H9 (cell line): Measurements from ENCODE around the gene ZMAT3. TPM values are rescaled to one million over a fixed set of nuclear protein-coding genes. Genes with fewer than 3 reads are reported as not detected.

ENCODE experiments used
- DNase-seq: peaks from one replicate; pipeline ENCODE4 v3.0.0-alpha.2; 2017
- H2AFZ ChIP-seq: one replicate; pipeline ENCODE4 v1.6.1; 2013; ENCODE audit warnings: mild to moderate bottlenecking, low read length, control low read depth, moderate library complexity
- H2AK5ac ChIP-seq: 2 replicates; pipeline ENCODE4 v1.6.1; 2013; ENCODE audit warnings: low read length, control low read depth, mixed read lengths; ENCODE audit not compliant: insufficient read length
- H2BK120ac ChIP-seq: one replicate; pipeline ENCODE4 v1.6.1; 2013; ENCODE audit warnings: low read depth, mild to moderate bottlenecking, low read length, control low read depth, inconsistent platforms; ENCODE audit not compliant: poor library complexity, severe bottlenecking
- H2BK12ac ChIP-seq: 2 replicates; pipeline ENCODE4 v1.6.1; 2013; ENCODE audit warnings: low read length, control low read depth, mixed read lengths, low read depth; ENCODE audit not compliant: insufficient read length
- H2BK15ac ChIP-seq: 2 replicates; pipeline ENCODE4 v1.6.1; 2013; ENCODE audit warnings: low read depth, low read length, control low read depth
- H2BK20ac ChIP-seq: one replicate; pipeline ENCODE4 v1.6.1; 2013; ENCODE audit warnings: low read depth, mild to moderate bottlenecking, low read length, control low read depth, inconsistent platforms; ENCODE audit not compliant: poor library complexity, severe bottlenecking
- H2BK5ac ChIP-seq: 2 replicates; pipeline ENCODE4 v1.6.1; 2013; ENCODE audit warnings: low read length, control low read depth, mixed read lengths; ENCODE audit not compliant: insufficient read length
- H3K14ac ChIP-seq: 2 replicates; pipeline ENCODE4 v1.6.1; 2013; ENCODE audit warnings: low read length, control low read depth; ENCODE audit not compliant: insufficient read depth
- H3K18ac ChIP-seq: 2 replicates; pipeline ENCODE4 v1.6.1; 2013; ENCODE audit warnings: low read depth, mild to moderate bottlenecking, mixed read lengths, low read length, control low read depth; ENCODE audit not compliant: insufficient read length
- H3K23ac ChIP-seq: 2 replicates; pipeline ENCODE4 v1.6.1; 2013; ENCODE audit warnings: low read length, control low read depth, mixed read lengths, low read depth; ENCODE audit not compliant: insufficient read length
- H3K23me2 ChIP-seq: 2 replicates; pipeline ENCODE4 v1.6.1; 2013; ENCODE audit warnings: low read depth, mild to moderate bottlenecking, mixed read lengths, low read length, control low read depth; ENCODE audit not compliant: insufficient read length, poor library complexity, severe bottlenecking
- H3K27ac ChIP-seq: 2 replicates; pipeline ENCODE4 v1.5.1; 2013; ENCODE audit warnings: low read length, control low read depth, mixed read lengths, low read depth; ENCODE audit not compliant: insufficient read length
- H3K27me3 ChIP-seq: 2 replicates; pipeline ENCODE4 v1.6.1; 2013; ENCODE audit warnings: low read length, control low read depth, inconsistent platforms; ENCODE audit not compliant: insufficient read depth
- H3K4ac ChIP-seq: 2 replicates; pipeline ENCODE4 v1.6.1; 2013; ENCODE audit warnings: low read depth, mild to moderate bottlenecking, control low read depth, inconsistent platforms, low read length, moderate library complexity
- H3K4me1 ChIP-seq: 2 replicates; pipeline ENCODE4 v1.6.1; 2013; ENCODE audit warnings: low read length, control low read depth, inconsistent platforms; ENCODE audit not compliant: insufficient read depth
- H3K4me2 ChIP-seq: 2 replicates; pipeline ENCODE4 v1.6.1; 2013; ENCODE audit warnings: low read length, control low read depth, mixed read lengths; ENCODE audit not compliant: insufficient read length, insufficient read depth
- H3K56ac ChIP-seq: 2 replicates; pipeline ENCODE4 v1.6.1; 2013; ENCODE audit warnings: low read depth, mild to moderate bottlenecking, mixed read lengths, low read length, control low read depth; ENCODE audit not compliant: insufficient read length
- H3K79me1 ChIP-seq: 2 replicates; pipeline ENCODE4 v1.6.1; 2013; ENCODE audit warnings: low read depth, mild to moderate bottlenecking, moderate library complexity, low read length, control low read depth, inconsistent platforms; ENCODE audit not compliant: insufficient read depth, poor library complexity, severe bottlenecking
- H3K79me2 ChIP-seq: 2 replicates; pipeline ENCODE4 v1.6.1; 2013; ENCODE audit warnings: low read length, control low read depth, inconsistent platforms; ENCODE audit not compliant: insufficient read depth
- H3K9ac ChIP-seq: 2 replicates; pipeline ENCODE4 v1.6.1; 2013; ENCODE audit warnings: low read length, control low read depth, mixed read lengths; ENCODE audit not compliant: insufficient read length; ENCODE audit errors: extremely low read depth
- H3K9me3 ChIP-seq: one replicate; pipeline ENCODE4 v1.6.1; 2013; ENCODE audit warnings: low read depth, low read length, inconsistent platforms; ENCODE audit not compliant: control insufficient read depth
- H3T11ph ChIP-seq: one replicate; pipeline ENCODE4 v1.6.1; 2013; ENCODE audit warnings: mild to moderate bottlenecking, low read length, control low read depth, inconsistent platforms
- H4K20me1 ChIP-seq: one replicate; pipeline ENCODE4 v1.6.1; 2013; ENCODE audit not compliant: control insufficient read depth, insufficient read length, insufficient read depth
- H4K5ac ChIP-seq: 2 replicates; pipeline ENCODE4 v1.6.1; 2013; ENCODE audit warnings: low read depth, mild to moderate bottlenecking, mixed read lengths, low read length, control low read depth; ENCODE audit not compliant: insufficient read length
- H4K8ac ChIP-seq: replicated peaks from 2 replicates; pipeline ENCODE4 v1.6.1; 2013; ENCODE audit warnings: low read length, control low read depth, mixed read lengths, low read depth; ENCODE audit not compliant: insufficient read length
- H4K91ac ChIP-seq: 2 replicates; pipeline ENCODE4 v1.6.1; 2013; ENCODE audit warnings: low read depth, mild to moderate bottlenecking, moderate library complexity, mixed read lengths, low read length, control low read depth; ENCODE audit not compliant: insufficient read length
- H3K27ac Mint-ChIP-seq, 3 experiments: 2 replicates in 2 of 3; 3 replicates in 1 of 3; pipeline ENCODE4 v1.8.0; 2020 to 2021; ENCODE audit warnings: mixed read lengths in 3 of 3, mild to moderate bottlenecking in 1 of 3, moderate library complexity in 1 of 3
- H3K27me3 Mint-ChIP-seq: 2 replicates; pipeline ENCODE4 v1.8.0; 2021; ENCODE audit warnings: low read depth, mild to moderate bottlenecking, moderate library complexity, mixed read lengths
- H3K36me3 Mint-ChIP-seq, 3 experiments: 2 replicates in 2 of 3; 3 replicates in 1 of 3; pipeline ENCODE4 v1.8.0; 2020 to 2021; ENCODE audit warnings: low read depth in 3 of 3, mixed read lengths in 3 of 3; ENCODE audit not compliant: insufficient read depth in 1 of 3
- H3K4me1 Mint-ChIP-seq, 2 experiments: 2 replicates each; pipeline ENCODE4 v1.8.0; 2020; ENCODE audit warnings: mixed read lengths in 2 of 2
- H3K4me3 Mint-ChIP-seq, 2 experiments: 2 replicates in 1 of 2; 3 replicates in 1 of 2; pipeline ENCODE4 v1.8.0; 2020 to 2021; ENCODE audit warnings: mild to moderate bottlenecking in 2 of 2, mixed read lengths in 2 of 2, moderate library complexity in 1 of 2
- H3K9me3 Mint-ChIP-seq, 2 experiments: 2 replicates in 1 of 2; 3 replicates in 1 of 2; pipeline ENCODE4 v1.8.0; 2020; ENCODE audit warnings: mild to moderate bottlenecking in 2 of 2, mixed read lengths in 2 of 2, moderate library complexity in 1 of 2
- WGBS: extraction: QIAGEN DNeasy Blood & Tissue Kit; methylation state at CpG from one replicate; pipeline ENCODE4 v1.1.7; 2013; ENCODE audit warnings: missing lambda C conversion rate, low lambda C conversion rate, mixed read lengths; ENCODE audit not compliant: insufficient read length; ENCODE audit errors: extremely low coverage; 5-methylcytosine and 5-hydroxymethylcytosine counted together
- total RNA-seq: library from RNA; stranded (reverse); gene quantifications from 2 replicates; pipeline ENCODE4 v1.2.1, GENCODE V29; 2021
- TF ChIP-seq, protein P1 (sequence below): fragments of 200-600 bp; sonication (generic); conservative IDR thresholded peaks from 3 replicates; pipeline ENCODE4 v1.8.0; 2021; ENCODE audit warnings: antibody characterized with exemption, mild to moderate bottlenecking

ZMAT3 gene
- total RNA-seq, 1 experiment from 2014 or later = 9.4 TPM

- no peak overlapping the region for H4K8ac ChIP-seq
- no peaks in the 10 kb centered on the region for H3K27me3 Mint-ChIP-seq
- no peak overlapping the region for H2AFZ ChIP-seq
- TF ChIP-seq, protein P1, sequence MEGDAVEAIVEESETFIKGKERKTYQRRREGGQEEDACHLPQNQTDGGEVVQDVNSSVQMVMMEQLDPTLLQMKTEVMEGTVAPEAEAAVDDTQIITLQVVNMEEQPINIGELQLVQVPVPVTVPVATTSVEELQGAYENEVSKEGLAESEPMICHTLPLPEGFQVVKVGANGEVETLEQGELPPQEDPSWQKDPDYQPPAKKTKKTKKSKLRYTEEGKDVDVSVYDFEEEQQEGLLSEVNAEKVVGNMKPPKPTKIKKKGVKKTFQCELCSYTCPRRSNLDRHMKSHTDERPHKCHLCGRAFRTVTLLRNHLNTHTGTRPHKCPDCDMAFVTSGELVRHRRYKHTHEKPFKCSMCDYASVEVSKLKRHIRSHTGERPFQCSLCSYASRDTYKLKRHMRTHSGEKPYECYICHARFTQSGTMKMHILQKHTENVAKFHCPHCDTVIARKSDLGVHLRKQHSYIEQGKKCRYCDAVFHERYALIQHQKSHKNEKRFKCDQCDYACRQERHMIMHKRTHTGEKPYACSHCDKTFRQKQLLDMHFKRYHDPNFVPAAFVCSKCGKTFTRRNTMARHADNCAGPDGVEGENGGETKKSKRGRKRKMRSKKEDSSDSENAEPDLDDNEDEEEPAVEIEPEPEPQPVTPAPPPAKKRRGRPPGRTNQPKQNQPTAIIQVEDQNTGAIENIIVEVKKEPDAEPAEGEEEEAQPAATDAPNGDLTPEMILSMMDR = no peak
- H3K79me1 ChIP-seq = no peaks in the 10 kb centered on the region
- no peak overlapping the region for H3K27ac ChIP-seq
- no CpG with 5 or more reads among the region's 1 CpG for WGBS
- no peak for DNase-seq
- H3K27me3 ChIP-seq = no peaks in the 10 kb centered on the region
- no peaks in the 10 kb centered on the region for H3K79me2 ChIP-seq
- H3K27ac Mint-ChIP-seq = no peak overlapping the region; a peak in 1 of 7 replicates
- no peaks in the 10 kb centered on the region for H4K20me1 ChIP-seq
- no peak overlapping the region for H3K4ac ChIP-seq
- H3K14ac ChIP-seq = no peak overlapping the region
- H2BK15ac ChIP-seq = no peak overlapping the region
- no peak overlapping the region for H2BK120ac ChIP-seq
- H2BK5ac ChIP-seq = no peak overlapping the region
- no peaks in the 10 kb centered on the region for H3K4me1 Mint-ChIP-seq
- H3K9ac ChIP-seq = no peak overlapping the region
- no peaks in the 10 kb centered on the region for H3K4me1 ChIP-seq
- no peaks in the 10 kb centered on the region for H3K9me3 Mint-ChIP-seq
- no peak overlapping the region for H2BK20ac ChIP-seq
- no peak overlapping the region for H3K4me3 Mint-ChIP-seq
- no peak overlapping the region for H3T11ph ChIP-seq
- H3K23me2 ChIP-seq = no peaks in the 10 kb centered on the region
- no peak overlapping the region for H2AK5ac ChIP-seq
- no peaks in the 10 kb centered on the region for H3K36me3 Mint-ChIP-seq
- H3K18ac ChIP-seq = no peak overlapping the region
- no peaks in the 10 kb centered on the region for H3K9me3 ChIP-seq
- no peak overlapping the region for H3K4me2 ChIP-seq
- no peak overlapping the region for H3K56ac ChIP-seq
- no peak overlapping the region for H4K91ac ChIP-seq
- H2BK12ac ChIP-seq = no peak overlapping the region
- no peak overlapping the region for H4K5ac ChIP-seq
- no peak overlapping the region for H3K23ac ChIP-seq
Observed at GRCh38 chr3:179018808-179019207, 52.8 kb downstream of the ZMAT3 start.
